Neural cell (in vitro differentiated cells): ENCODE results near the gene WNT3A. TPM values are rescaled to one million over a fixed set of nuclear protein-coding genes. Genes with fewer than 3 reads are reported as not detected.

ENCODE experiments used
- H2AFZ ChIP-seq: fragments of 200-600, 300-800 bp; sonication (generic), shearing (Covaris generic); 2 replicates; pipeline ENCODE4 v1.6.0; 2014; ENCODE audit warnings: low read depth, mild to moderate bottlenecking, antibody characterized with exemption, low read length, moderate library complexity
- H3F3A ChIP-seq: fragments of 200-600 bp; shearing (Covaris generic); 2 replicates; pipeline ENCODE4 v1.6.1; 2016; ENCODE audit warnings: mild to moderate bottlenecking, moderate library complexity, mixed read lengths, antibody characterized with exemption, low read length; ENCODE audit not compliant: insufficient read depth, poor library complexity, severe bottlenecking
- H3K27ac ChIP-seq: fragments of 200-600, 300-800 bp; sonication (generic), shearing (Covaris generic); 2 replicates; pipeline ENCODE4 v1.5.1; 2014; ENCODE audit warnings: mild to moderate bottlenecking, low read length, moderate library complexity
- H3K27me3 ChIP-seq: fragments of 300-800, 200-600 bp; sonication (generic), shearing (Covaris generic); 2 replicates; pipeline ENCODE4 v1.6.0; 2014; ENCODE audit warnings: mild to moderate bottlenecking, low read depth, low read length, moderate library complexity; ENCODE audit not compliant: insufficient read depth
- H3K36me3 ChIP-seq: fragments of 300-800, 200-600 bp; sonication (generic), shearing (Covaris generic); 2 replicates; pipeline ENCODE4 v1.5.1; 2014; ENCODE audit warnings: mild to moderate bottlenecking, antibody characterized with exemption, low read length, moderate library complexity; ENCODE audit not compliant: insufficient read depth
- H3K4me2 ChIP-seq: fragments of 300-800, 200-600 bp; sonication (generic), shearing (Covaris generic); 2 replicates; pipeline ENCODE4 v1.6.0; 2014; ENCODE audit warnings: mild to moderate bottlenecking, low read length
- H3K4me3 ChIP-seq: fragments of 300-800, 200-600 bp; sonication (generic), shearing (Covaris generic); 2 replicates; pipeline ENCODE4 v1.5.1; 2014; ENCODE audit warnings: mild to moderate bottlenecking, low read length, moderate library complexity
- H3K79me2 ChIP-seq: fragments of 200-600 bp; shearing (Covaris generic); replicated peaks from 2 replicates; pipeline ENCODE4 v1.6.0; 2014; ENCODE audit warnings: mild to moderate bottlenecking, low read length, moderate library complexity; ENCODE audit not compliant: insufficient read depth
- H3K9ac ChIP-seq: fragments of 300-800, 200-600 bp; sonication (generic), shearing (Covaris generic); 2 replicates; pipeline ENCODE4 v1.6.1; 2016; ENCODE audit warnings: mild to moderate bottlenecking, low read length, mixed read lengths
- H3K9me2 ChIP-seq: fragments of 200-600 bp; shearing (Covaris generic); 2 replicates; pipeline ENCODE4 v1.6.1; 2016; ENCODE audit warnings: mild to moderate bottlenecking, low read length, mixed read lengths; ENCODE audit not compliant: insufficient read depth
- H3K9me3 ChIP-seq: fragments of 200-600, 300-800 bp; sonication (generic), shearing (Covaris generic); 2 replicates; pipeline ENCODE4 v1.6.1; 2016; ENCODE audit warnings: mild to moderate bottlenecking, mixed run types, low read length, moderate library complexity, mixed read lengths
- H4K20me1 ChIP-seq: fragments of 200-600 bp; shearing (Covaris generic); 2 replicates; pipeline ENCODE4 v1.6.1; 2016; ENCODE audit warnings: mild to moderate bottlenecking, mixed run types; ENCODE audit not compliant: insufficient read depth
- EP300 ChIP-seq: fragments of 450-650 bp; conservative IDR thresholded peaks from 2 replicates; pipeline ENCODE4 v1.6.1; 2014; ENCODE audit warnings: antibody characterized with exemption, mild to moderate bottlenecking, moderate library complexity; ENCODE audit not compliant: poor library complexity, severe bottlenecking
- EZH2 ChIP-seq: fragments of 200-600, 300-800 bp; shearing (Covaris generic), sonication (generic); IDR thresholded peaks from 2 replicates; pipeline ENCODE4 v1.6.1; 2014; ENCODE audit warnings: antibody characterized with exemption, low read length, borderline replicate concordance, mild to moderate bottlenecking; ENCODE audit not compliant: insufficient read depth, poor library complexity, severe bottlenecking
- MXI1 ChIP-seq: fragments of 450-650 bp; conservative IDR thresholded peaks from 2 replicates; pipeline ENCODE4 v1.6.1; 2014; ENCODE audit warnings: antibody characterized with exemption, mild to moderate bottlenecking; ENCODE audit not compliant: poor library complexity, severe bottlenecking
- POLR2AphosphoS5 ChIP-seq: IDR thresholded peaks from 2 replicates; pipeline ENCODE4 v1.6.1; 2012
- RAD21 ChIP-seq: fragments of 450-650 bp; conservative IDR thresholded peaks from 2 replicates; pipeline ENCODE4 v1.6.1; 2014; ENCODE audit warnings: antibody characterized with exemption, mild to moderate bottlenecking, moderate library complexity
- SMC3 ChIP-seq: fragments of 450-650 bp; conservative IDR thresholded peaks from 2 replicates; pipeline ENCODE4 v1.6.1; 2014; ENCODE audit warnings: antibody characterized with exemption, mild to moderate bottlenecking, moderate library complexity; ENCODE audit not compliant: poor library complexity
- TAF1 ChIP-seq: IDR thresholded peaks from 2 replicates; pipeline ENCODE4 v1.6.1; 2012; ENCODE audit warnings: low read depth
- polyA plus RNA-seq: library from polyadenylated mRNA; depleted of rRNA; stranded (reverse); fragments of >200 nt; gene quantifications from 2 replicates; pipeline ENCODE4 v1.2.3, GENCODE V29; 2014
- TF ChIP-seq, protein P1 (sequence below): IDR thresholded peaks from 2 replicates; pipeline ENCODE4 v1.6.1; 2012; ENCODE audit warnings: borderline replicate concordance
- TF ChIP-seq, protein P2 (sequence below): fragments of 450-650 bp; IDR thresholded peaks from 2 replicates; pipeline ENCODE4 v1.5.1; 2014; ENCODE audit warnings: antibody characterized with exemption, mild to moderate bottlenecking, moderate library complexity; ENCODE audit not compliant: poor library complexity, severe bottlenecking

WNT3A gene
- polyA plus RNA-seq, 1 donor from 2014 or later, result 0.14 TPM

DNA sequence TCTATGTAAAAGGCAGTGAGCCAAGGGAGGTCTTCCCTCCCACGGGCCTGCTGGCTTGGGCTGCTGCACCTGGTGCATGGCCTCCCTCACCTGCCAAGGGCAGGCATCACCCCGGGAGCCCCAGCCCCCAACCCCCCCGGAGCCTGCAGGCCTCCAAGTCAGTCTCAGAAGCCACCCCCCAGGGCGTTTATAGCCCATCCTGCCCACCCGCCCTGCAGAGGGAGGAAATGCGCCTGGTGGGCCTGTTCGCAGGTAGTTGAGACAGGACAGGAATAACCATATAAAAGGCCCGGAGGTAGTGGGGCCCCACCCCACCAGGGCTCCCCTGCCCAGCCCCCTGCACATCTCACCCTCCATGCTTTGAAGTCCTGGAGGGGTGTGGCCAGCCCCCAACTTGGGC lies 57.5 kb downstream of the WNT3A start:
- H2AFZ ChIP-seq, result no peak overlapping the region
- peaks cover 48% of the 10 kb centered on the region for H3K27me3 ChIP-seq
- no peaks in the 10 kb centered on the region for H3K36me3 ChIP-seq
- H3K79me2 ChIP-seq, result no peaks in the 10 kb centered on the region
- H3K9ac ChIP-seq, result no peak overlapping the region
- H4K20me1 ChIP-seq, result no peaks in the 10 kb centered on the region
- H3K4me2 ChIP-seq, result no peak overlapping the region
- H3F3A ChIP-seq, result no peaks in the 10 kb centered on the region
- H3K4me3 ChIP-seq, result no peak overlapping the region
- no peak overlapping the region for H3K27ac ChIP-seq
- no peaks in the 10 kb centered on the region for H3K9me3 ChIP-seq
- no peaks in the 10 kb centered on the region for H3K9me2 ChIP-seq
- TF ChIP-seq RAD21 (no peak), TAF1 (no peak), EZH2 (no peak), SMC3 (no peak), POLR2AphosphoS5 (no peak), EP300 (no peak), MXI1 (no peak)
- TF ChIP-seq, protein P1, sequence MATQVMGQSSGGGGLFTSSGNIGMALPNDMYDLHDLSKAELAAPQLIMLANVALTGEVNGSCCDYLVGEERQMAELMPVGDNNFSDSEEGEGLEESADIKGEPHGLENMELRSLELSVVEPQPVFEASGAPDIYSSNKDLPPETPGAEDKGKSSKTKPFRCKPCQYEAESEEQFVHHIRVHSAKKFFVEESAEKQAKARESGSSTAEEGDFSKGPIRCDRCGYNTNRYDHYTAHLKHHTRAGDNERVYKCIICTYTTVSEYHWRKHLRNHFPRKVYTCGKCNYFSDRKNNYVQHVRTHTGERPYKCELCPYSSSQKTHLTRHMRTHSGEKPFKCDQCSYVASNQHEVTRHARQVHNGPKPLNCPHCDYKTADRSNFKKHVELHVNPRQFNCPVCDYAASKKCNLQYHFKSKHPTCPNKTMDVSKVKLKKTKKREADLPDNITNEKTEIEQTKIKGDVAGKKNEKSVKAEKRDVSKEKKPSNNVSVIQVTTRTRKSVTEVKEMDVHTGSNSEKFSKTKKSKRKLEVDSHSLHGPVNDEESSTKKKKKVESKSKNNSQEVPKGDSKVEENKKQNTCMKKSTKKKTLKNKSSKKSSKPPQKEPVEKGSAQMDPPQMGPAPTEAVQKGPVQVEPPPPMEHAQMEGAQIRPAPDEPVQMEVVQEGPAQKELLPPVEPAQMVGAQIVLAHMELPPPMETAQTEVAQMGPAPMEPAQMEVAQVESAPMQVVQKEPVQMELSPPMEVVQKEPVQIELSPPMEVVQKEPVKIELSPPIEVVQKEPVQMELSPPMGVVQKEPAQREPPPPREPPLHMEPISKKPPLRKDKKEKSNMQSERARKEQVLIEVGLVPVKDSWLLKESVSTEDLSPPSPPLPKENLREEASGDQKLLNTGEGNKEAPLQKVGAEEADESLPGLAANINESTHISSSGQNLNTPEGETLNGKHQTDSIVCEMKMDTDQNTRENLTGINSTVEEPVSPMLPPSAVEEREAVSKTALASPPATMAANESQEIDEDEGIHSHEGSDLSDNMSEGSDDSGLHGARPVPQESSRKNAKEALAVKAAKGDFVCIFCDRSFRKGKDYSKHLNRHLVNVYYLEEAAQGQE, result no peak
- TF ChIP-seq, protein P2, sequence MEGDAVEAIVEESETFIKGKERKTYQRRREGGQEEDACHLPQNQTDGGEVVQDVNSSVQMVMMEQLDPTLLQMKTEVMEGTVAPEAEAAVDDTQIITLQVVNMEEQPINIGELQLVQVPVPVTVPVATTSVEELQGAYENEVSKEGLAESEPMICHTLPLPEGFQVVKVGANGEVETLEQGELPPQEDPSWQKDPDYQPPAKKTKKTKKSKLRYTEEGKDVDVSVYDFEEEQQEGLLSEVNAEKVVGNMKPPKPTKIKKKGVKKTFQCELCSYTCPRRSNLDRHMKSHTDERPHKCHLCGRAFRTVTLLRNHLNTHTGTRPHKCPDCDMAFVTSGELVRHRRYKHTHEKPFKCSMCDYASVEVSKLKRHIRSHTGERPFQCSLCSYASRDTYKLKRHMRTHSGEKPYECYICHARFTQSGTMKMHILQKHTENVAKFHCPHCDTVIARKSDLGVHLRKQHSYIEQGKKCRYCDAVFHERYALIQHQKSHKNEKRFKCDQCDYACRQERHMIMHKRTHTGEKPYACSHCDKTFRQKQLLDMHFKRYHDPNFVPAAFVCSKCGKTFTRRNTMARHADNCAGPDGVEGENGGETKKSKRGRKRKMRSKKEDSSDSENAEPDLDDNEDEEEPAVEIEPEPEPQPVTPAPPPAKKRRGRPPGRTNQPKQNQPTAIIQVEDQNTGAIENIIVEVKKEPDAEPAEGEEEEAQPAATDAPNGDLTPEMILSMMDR, result no peak

DNA sequence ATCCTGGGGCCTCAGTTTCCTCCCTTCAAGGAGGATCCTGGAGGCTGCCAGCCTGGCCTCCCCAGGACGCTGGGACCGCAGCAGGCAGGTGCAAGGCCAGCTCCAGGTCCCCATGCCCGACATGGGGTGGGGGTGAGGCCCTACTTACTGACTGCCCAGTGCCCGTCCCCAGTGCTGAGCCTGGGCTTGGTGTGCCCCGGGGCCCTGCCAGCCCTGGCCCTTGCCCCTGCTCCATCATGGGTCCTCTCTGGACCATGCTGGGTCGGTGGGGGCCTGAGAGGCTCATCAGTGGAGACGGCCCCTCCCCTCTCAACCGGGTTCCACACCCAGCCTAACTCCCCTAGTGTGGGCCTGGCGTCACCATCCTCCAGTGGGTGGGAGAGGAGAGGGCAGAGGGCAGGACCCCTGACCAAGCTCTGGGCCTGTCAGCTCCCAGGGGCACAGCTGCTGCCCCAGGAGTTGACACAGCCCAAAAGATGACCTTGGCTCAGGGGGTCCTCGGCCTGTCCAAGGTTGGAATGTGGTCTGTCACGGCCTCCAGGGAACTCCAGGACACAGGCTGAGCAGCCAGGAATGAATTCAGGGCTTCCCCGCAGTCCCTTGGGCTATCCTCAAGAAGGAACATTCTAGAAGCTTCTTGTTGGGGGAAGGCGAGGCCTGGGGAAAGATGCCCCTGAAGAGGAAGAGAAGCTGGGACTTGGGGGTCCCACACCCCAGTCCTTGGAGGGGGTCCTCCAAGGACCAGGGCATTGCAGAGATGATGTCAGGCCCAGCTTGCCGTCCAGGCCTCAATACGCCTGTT lies 58.1 kb downstream of the WNT3A start:
- H3K4me3 ChIP-seq, result no peak overlapping the region
- H3K4me2 ChIP-seq, result no peak overlapping the region
- no peaks in the 10 kb centered on the region for H3K79me2 ChIP-seq
- no peaks in the 10 kb centered on the region for H3K36me3 ChIP-seq
- no peak overlapping the region for H3K9ac ChIP-seq
- no peaks in the 10 kb centered on the region for H3F3A ChIP-seq
- no peak overlapping the region for H3K27ac ChIP-seq
- H3K9me2 ChIP-seq, result no peaks in the 10 kb centered on the region
- H3K9me3 ChIP-seq, result no peaks in the 10 kb centered on the region
- H3K27me3 ChIP-seq, result peaks cover 47% of the 10 kb centered on the region
- H2AFZ ChIP-seq, result no peak overlapping the region
- TF ChIP-seq, protein P2, result no peak
- H4K20me1 ChIP-seq, result no peaks in the 10 kb centered on the region
